ENCODE data around the gene ZNF816. TPM values are rescaled to one million over a fixed set of nuclear protein-coding genes. Genes with fewer than 3 reads are reported as not detected.
A peak's percentile ranks its signal among the peaks of the same experiment; 100 is the strongest.
"Not testable (repeated sequence)": the region's sequence is repeated elsewhere in the genome, so short reads cannot be mapped to it uniquely, and the experiment has no call there.

Gene ZNF816
- total and polyA plus RNA-seq, 2 of the 8 experiments (the other 6 are each of a cell fraction or from before 2014, with no cell fraction given) = 2.7 to 13.2 TPM

DNA sequence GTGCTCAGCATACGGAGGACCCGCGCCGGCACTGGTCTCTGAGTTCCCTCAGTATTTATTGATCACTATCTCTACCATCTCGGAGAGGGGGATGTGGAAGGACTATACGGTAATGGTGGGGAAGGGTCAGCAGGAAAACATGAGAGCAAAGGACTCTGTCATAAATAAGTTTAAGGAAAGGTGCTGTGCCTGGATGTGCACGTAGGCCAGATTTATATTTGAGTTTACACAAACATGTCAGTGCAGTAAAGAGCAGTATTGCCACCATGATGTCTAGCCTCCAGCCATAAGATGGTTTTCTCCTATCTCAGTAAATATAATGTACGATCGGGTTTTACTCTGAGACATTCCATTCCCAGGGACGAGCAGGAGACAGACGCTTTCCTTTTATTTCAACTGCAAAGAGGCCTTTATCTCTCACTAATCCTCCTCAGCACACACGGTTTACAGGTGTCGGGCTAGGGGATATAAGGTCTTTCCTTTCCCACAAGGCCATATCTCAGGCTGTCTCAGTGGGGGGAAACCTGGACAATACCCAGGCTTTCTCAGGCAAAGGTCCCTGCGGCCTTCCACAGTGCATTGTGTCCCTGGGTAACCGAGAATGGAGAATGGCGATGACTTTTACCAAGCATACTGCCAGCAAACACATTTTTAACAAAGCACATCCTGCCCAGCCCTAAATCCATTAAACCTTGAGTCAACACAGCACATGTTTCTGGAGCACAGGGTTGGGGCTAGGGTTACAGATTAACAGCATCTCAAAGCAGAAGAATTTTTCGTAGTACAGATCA lies 17.8 kb downstream of the ZNF816 start:
- H3K4ac ChIP-seq (replicated peaks; ENCODE audit: insufficient read length, low read depth, low read length); H3K4me3 ChIP-seq (ENCODE audit: extremely low read depth in 1 of 4, insufficient read depth in 2 of 4, low read depth in 3 of 4, low read length in 4 of 4); H3K14ac ChIP-seq (ENCODE audit: insufficient read length); H4K91ac ChIP-seq (replicated peaks; ENCODE audit: insufficient read length, low read length); H3K56ac ChIP-seq (replicated peaks; ENCODE audit: insufficient read length, low read depth, low read length); H3K23me2 ChIP-seq (ENCODE audit: low read depth, low read length); H2BK15ac ChIP-seq (ENCODE audit: low read length); H2BK120ac ChIP-seq (replicated peaks; ENCODE audit: low read depth, low read length); DNase-seq (ENCODE audit: low read depth in 1 of 2, low spot score in 2 of 2); FAIRE-seq; H4K8ac ChIP-seq (ENCODE audit: extremely low read depth, insufficient read depth, low read length); H3K9ac ChIP-seq (replicated peaks in 1 of 4; ENCODE audit: extremely low read depth in 1 of 4, low read depth in 3 of 4, low read length in 3 of 4); H3K23ac ChIP-seq (ENCODE audit: insufficient read length); H4K20me1 ChIP-seq (replicated peaks in 1 of 2; ENCODE audit: control insufficient read depth in 1 of 2, insufficient read depth in 2 of 2, low read length in 2 of 2); H3K79me1 ChIP-seq (ENCODE audit: low read depth, low read length); H3K27ac ChIP-seq (ENCODE audit: low read depth, low read length); H2AFZ ChIP-seq (ENCODE audit: low read length); H2BK20ac ChIP-seq (ENCODE audit: low read length); H4K5ac ChIP-seq (ENCODE audit: insufficient read length, low read depth, low read length); H3K27me3 ChIP-seq (replicated peaks in 1 of 4; ENCODE audit: control insufficient read depth in 3 of 4, extremely low read depth in 1 of 4, insufficient read depth in 3 of 4, low read length in 3 of 4): not testable (repeated sequence)
- 78% methylated on average over 17 of the region's 17 CpGs; no CpG with 5 or more reads in 1 of the 2 experiments for WGBS, 2 experiments (ENCODE audit: extremely low coverage in 1 of 2, insufficient coverage in 1 of 2, insufficient read length in 1 of 2, insufficient replicate concordance in 2 of 2, low coverage in 1 of 2, low lambda C conversion rate in 2 of 2, missing lambda C conversion rate in 1 of 2)
- Histone ChIP-seq H2AK5ac (ENCODE audit: low read depth, low read length) (0 out of 2 replicates have a peak overlapping the region, but pooled peaks have one; percentile 39), H3K9me3 (ENCODE audit: insufficient read depth in 2 of 2, low read depth in 1 of 2, low read length in 1 of 2) (peaks cover 17 to 18% of the 10 kb centered on the region in 2 experiments), H2BK5ac (ENCODE audit: low read depth, low read length) (peak overlapping the region; percentile 46; the same call in 1 of the 2 replicates), H3K79me2 (ENCODE audit: control insufficient read depth in 1 of 2, insufficient read depth in 2 of 2, low read length in 2 of 2) (peaks cover 0 to 11% of the 10 kb centered on the region in 2 experiments; a peak in 1 of 4 replicates), H3K4me2 (ENCODE audit: insufficient read depth in 1 of 2, low read depth in 2 of 2, low read length in 2 of 2) (peak overlapping the region in 1 of 2 experiments; percentile 67; a peak in 2 of 4 replicates), H3K18ac (ENCODE audit: extremely low read depth, low read length) (peak overlapping the region; percentile 62; the same call in 1 of the 2 replicates), H2BK12ac (ENCODE audit: low read depth, low read length) (peak overlapping the region; percentile 63), H3K36me3 (ENCODE audit: control insufficient read depth in 2 of 4, insufficient read depth in 4 of 4, low read length in 3 of 4) (peaks cover 0 to 14% (median 2%) of the 10 kb centered on the region in 4 experiments; a peak in 6 of 8 replicates), H3K4me1 (replicated peaks in 1 of 4; ENCODE audit: control insufficient read depth in 3 of 4, insufficient read depth in 4 of 4, low read length in 3 of 4) (peaks cover 2 to 15% (median 11%) of the 10 kb centered on the region in 4 experiments; a peak in 5 of 7 replicates)
- POLR2A ChIA-PET (ENCODE audit: partially characterized antibody) = interaction anchor here (0.7 to 3.3 kb wide), 3 partner anchors 17 to 283 kb away, joined by 4 to 16 read pairs (median 4); partner anchors contain the start of gene ZNF816
- CTCF ChIA-PET (ENCODE audit: partially characterized antibody) = interaction anchor here (1.0 to 1.6 kb wide), 2 partner anchors 19 to 49 kb away, joined by 4 to 5 read pairs; no protein-coding TSS in a partner anchor

Data from H1 (cell line).